Measurements from ENCODE around the gene BMP6. TPM values are rescaled to one million over a fixed set of nuclear protein-coding genes. Genes with fewer than 3 reads are reported as not detected.

BMP6 gene
- total RNA-seq, 4 donors from 2014 or later = 4.8 to 8.8 (median 7.3) TPM

DNA sequence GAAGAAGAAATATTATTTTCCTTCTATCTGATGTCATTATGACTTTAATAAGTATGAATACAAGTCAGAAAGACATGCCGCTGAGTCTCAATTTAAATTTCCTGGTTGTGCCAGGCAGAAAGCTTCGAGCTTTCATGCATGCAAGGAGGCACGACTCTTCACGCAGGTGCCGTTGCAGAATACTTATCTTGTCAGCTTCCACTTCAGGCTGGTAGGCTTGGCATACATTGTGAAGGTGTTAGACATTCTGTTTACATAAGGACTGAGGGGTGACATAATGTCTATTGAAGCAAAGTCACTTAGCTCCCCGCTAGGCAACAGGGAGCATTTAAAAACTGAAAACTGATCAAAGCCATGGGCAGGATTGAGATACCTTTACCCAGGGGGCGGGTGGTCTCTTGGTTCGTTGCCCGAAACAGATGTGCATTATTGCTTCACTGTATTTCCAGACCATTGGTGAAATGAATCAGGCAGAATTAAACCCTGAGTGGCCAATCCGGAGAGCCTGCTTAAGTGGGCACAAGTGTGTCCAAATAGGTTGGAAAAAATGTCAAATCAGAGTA lies 16.4 kb downstream of the BMP6 start:
- DNase-seq (ENCODE audit: low spot score in 2 of 2) = no peak
- Histone ChIP-seq H3K27ac (no peak overlapping the region), H3K9me3 (no peaks in the 10 kb centered on the region), H3K36me3 (no peaks in the 10 kb centered on the region), H3K27me3 (no peaks in the 10 kb centered on the region), H3K4me1 (no peaks in the 10 kb centered on the region), H3K4me3 (no peak overlapping the region)
- WGBS, 2 donors = 78 to 87% methylated on average over 10 of the region's 10 CpGs
- TF ChIP-seq POLR2A (IDR thresholded peaks at IDR 0.05) (no peak), EP300 (IDR thresholded peaks at IDR 0.05) (no peak)
- TF ChIP-seq, protein P1, sequence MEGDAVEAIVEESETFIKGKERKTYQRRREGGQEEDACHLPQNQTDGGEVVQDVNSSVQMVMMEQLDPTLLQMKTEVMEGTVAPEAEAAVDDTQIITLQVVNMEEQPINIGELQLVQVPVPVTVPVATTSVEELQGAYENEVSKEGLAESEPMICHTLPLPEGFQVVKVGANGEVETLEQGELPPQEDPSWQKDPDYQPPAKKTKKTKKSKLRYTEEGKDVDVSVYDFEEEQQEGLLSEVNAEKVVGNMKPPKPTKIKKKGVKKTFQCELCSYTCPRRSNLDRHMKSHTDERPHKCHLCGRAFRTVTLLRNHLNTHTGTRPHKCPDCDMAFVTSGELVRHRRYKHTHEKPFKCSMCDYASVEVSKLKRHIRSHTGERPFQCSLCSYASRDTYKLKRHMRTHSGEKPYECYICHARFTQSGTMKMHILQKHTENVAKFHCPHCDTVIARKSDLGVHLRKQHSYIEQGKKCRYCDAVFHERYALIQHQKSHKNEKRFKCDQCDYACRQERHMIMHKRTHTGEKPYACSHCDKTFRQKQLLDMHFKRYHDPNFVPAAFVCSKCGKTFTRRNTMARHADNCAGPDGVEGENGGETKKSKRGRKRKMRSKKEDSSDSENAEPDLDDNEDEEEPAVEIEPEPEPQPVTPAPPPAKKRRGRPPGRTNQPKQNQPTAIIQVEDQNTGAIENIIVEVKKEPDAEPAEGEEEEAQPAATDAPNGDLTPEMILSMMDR (IDR thresholded peaks at IDR 0.05) = no peak

DNA sequence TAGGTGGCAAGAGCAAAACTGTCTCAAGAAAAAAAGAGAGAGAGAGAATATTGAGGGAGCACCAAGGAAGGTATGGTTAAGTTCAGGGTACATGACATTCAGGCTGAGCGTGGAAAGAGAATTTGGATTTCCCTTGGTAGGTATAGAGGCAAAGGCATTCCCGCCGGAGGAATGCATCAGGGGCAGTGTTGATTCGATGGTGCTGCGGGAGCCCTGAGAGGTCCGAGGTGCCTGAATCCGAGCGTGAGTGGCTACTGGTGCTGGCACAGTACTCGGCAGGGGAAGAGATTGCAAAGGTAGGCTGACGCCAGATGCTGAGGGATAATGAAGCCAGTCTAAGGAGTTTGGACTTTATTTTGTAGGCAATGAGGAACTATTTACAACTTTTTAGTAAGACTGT lies 20.0 kb downstream of the BMP6 start:
- H3K36me3 ChIP-seq = no peaks in the 10 kb centered on the region
- WGBS, 2 donors = 85 to 91% methylated on average over 10 of the region's 10 CpGs
- H3K27ac ChIP-seq = no peak overlapping the region
- H3K9me3 ChIP-seq = no peaks in the 10 kb centered on the region
- no peak overlapping the region for H3K4me3 ChIP-seq
- TF ChIP-seq POLR2A (IDR thresholded peaks at IDR 0.05) (no peak), EP300 (IDR thresholded peaks at IDR 0.05) (no peak)
- TF ChIP-seq, protein P1 (IDR thresholded peaks at IDR 0.05) = no peak
- DNase-seq (ENCODE audit: low spot score in 2 of 2) = no peak
- no peaks in the 10 kb centered on the region for H3K27me3 ChIP-seq
- H3K4me1 ChIP-seq = no peaks in the 10 kb centered on the region

DNA sequence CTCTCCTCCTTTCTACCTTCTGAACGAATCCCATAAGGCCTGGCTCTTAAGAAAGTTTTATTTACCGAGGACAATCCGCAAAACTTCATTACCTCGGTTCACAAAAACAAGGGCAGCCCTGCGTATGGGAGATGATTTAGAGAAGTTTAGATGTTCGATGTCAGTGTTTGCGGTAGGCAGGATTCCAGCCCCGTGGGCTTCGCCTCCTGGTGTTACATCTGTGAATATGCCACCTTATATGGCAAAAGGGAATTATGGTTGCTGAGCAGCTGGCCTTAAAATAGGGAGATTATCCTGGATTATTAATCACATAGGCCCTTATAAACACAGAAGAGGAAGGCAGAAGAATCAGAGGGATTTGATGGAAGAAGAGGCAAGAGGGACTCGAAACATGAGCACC lies 21.1 kb downstream of the BMP6 start:
- TF ChIP-seq EP300 (IDR thresholded peaks at IDR 0.05) (no peak), POLR2A (IDR thresholded peaks at IDR 0.05) (no peak)
- TF ChIP-seq, protein P1 (IDR thresholded peaks at IDR 0.05) = no peak
- DNase-seq (ENCODE audit: low spot score in 2 of 2) = no peak
- H3K9me3 ChIP-seq = no peaks in the 10 kb centered on the region
- H3K36me3 ChIP-seq = no peaks in the 10 kb centered on the region
- WGBS, 2 donors = 90 to 91% methylated on average over 10 of the region's 10 CpGs
- H3K27me3 ChIP-seq = no peaks in the 10 kb centered on the region
- H3K4me1 ChIP-seq = no peaks in the 10 kb centered on the region
- H3K27ac ChIP-seq = no peak overlapping the region
- no peak overlapping the region for H3K4me3 ChIP-seq

DNA sequence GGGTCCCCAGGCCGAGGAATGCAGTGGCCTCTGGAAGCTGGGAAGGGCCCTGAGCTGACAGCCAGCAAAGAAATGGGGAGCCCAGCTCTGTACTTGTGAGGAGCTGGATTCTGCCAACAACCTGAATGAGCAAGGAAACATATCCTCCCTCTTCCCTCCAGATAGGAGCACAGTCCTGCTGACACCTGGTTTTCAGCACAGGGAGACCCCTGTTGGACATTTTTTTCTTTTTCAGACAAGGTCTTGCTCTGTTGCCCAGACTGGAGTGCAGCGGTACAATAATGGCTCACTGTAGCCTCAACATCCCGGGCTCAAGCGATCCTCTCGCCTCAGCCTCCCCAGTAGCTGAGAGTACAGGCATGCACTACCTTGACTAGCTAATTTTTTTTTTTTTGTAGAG lies 21.5 kb downstream of the BMP6 start:
- Histone ChIP-seq H3K4me1 (no peaks in the 10 kb centered on the region), H3K4me3 (no peak overlapping the region), H3K27ac (no peak overlapping the region), H3K9me3 (no peaks in the 10 kb centered on the region), H3K27me3 (no peaks in the 10 kb centered on the region), H3K36me3 (no peaks in the 10 kb centered on the region)
- no peak for DNase-seq (ENCODE audit: low spot score in 2 of 2)
- WGBS, 2 donors = 94% methylated on average over 5 of the region's 5 CpGs
- TF ChIP-seq EP300 (IDR thresholded peaks at IDR 0.05) (no peak), POLR2A (IDR thresholded peaks at IDR 0.05) (no peak)
- TF ChIP-seq, protein P1 (IDR thresholded peaks at IDR 0.05) = no peak

DNA sequence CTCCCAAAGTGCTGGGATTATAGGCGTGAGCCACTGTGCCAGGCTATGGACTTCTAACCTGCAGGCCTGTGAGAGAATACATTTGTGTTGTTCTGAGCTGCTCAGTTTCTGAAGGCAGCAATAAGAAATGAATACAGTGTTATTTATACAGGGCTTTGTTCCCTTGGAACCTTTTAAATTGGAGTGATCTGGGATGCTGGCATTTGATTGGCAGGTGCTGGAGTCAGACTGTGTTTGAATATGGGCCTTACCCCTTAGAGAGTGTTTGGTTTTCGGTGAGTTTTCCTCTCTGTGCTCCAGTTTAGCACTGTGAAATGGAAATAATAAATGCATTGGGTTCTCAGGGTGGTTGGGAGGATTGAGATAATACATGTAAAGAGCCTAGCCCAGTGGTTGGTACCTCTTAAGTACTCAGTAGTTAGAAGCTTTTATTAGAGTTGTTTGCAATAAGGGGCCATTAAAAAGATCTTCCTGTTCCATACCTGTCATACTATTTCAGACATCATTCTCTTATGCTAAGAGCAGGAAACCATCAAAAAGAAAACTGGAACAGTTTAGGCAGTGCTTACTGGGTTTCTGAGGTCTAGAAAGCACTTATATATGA lies 22.1 kb downstream of the BMP6 start:
- H3K9me3 ChIP-seq = no peaks in the 10 kb centered on the region
- no peak for TF ChIP-seq POLR2A (IDR thresholded peaks at IDR 0.05)
- TF ChIP-seq, protein P1 (IDR thresholded peaks at IDR 0.05) = no peak
- TF ChIP-seq EP300 (IDR thresholded peaks at IDR 0.05) = no peak
- H3K27ac ChIP-seq = no peak overlapping the region
- H3K4me3 ChIP-seq = no peak overlapping the region
- no peaks in the 10 kb centered on the region for H3K27me3 ChIP-seq
- H3K36me3 ChIP-seq = no peaks in the 10 kb centered on the region
- no peaks in the 10 kb centered on the region for H3K4me1 ChIP-seq
- DNase-seq (ENCODE audit: low spot score in 2 of 2) = no peak
- 88 to 95% methylated on average over 2 of the region's 2 CpGs for WGBS, 2 donors
